Stimulated activated CD4-positive, alpha-beta T cell treated with anti-CD3 and anti-CD28 coated beads, Interleukin-1b, Interleukin-23, amount 100 ng/mL, for 1 hour (primary cell): Measurements from ENCODE around the gene PXN.
"Not testable (repeated sequence)": the region's sequence is repeated elsewhere in the genome, so short reads cannot be mapped to it uniquely, and the experiment has no call there.

Experiments used
- DNase-seq, 2 donors: peaks; one replicate each; pipeline ENCODE4 v3.0.0-alpha.2; 2020; ENCODE audit warnings: low read depth in 2 of 2

PXN gene

DNA sequence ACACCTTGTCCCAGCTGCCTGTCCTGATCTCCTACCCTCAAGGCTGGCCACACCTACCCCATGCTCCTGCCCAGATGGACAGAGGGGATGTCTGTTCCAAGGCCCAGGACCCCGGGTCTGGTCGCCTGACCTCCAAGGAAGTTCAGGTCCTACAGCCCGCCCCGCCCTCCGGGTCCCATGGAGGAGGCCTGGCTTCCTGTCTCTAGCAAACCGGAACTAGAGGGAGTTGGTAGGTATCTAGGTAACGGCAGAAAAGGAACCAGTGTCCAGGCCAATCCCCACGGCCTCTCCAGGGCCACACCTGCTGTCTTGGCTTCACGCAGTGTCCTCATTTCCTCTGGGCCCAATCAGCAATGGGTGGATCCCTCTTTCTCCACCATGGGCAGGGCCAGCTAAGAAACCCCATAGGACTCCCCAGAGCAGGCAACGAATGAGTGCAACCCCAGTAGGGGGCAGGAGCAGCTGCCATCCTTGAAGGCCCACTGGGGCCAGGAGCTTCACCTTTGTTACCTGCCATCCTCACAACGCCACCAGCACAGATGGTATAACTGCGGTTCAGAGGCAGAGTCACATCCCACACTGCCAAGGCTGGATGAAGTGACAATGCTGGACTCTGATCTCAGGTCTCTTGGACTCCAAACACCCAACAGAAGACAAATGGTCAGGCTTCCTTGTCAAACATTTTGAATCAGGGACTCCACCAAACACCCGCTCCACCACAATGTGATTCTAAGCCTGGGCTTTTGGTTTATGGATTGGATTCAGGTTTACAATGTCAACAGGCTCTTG lies 39.5 kb downstream of the PXN start:
- no peak for DNase-seq

DNA sequence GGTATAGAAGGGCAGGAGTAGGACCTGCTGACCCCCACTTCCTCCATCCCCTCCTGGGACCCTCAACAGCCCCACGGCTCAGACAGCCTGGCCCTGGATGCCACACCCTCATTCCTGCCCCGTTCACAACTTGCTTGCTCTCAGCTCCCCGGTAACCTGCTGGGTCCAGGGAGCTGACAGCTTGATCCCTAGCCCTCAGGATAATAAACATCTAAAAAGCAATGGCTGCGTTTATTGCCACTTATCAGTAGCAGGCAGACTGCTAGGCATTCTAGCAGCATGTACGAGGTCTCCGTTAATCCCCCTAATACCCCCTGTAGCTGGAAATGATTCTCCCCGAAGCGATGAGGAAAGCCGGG lies 40.4 kb downstream of the PXN start:
- DNase-seq, result no peak

GRCh38 chr12:120224304-120225199 lies 41.0 kb downstream of the PXN start:
- DNase-seq, result no peak

GRCh38 chr12:120223458-120224303 lies 41.8 kb downstream of the PXN start:
- DNase-seq, result no peak

GRCh38 chr12:120222288-120222832 lies 43.2 kb downstream of the PXN start:
- DNase-seq, result no peak

DNA sequence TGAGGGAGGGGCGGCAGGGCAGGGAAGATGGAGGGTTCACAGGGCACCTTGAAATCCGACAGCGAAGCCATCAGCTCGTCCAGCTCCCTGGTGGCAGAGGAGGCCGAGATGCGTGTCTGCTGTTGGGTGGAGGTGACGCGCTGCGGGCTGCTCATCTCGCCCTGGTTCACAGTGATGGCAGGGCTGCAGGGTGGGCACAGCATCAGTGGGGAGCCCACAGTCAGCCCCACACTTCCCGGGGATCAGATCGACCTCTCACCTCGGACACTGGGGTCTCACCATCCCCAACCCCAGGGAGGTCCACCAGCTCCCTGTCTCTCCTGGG lies 44.0 kb downstream of the PXN start:
- no peak for DNase-seq

DNA sequence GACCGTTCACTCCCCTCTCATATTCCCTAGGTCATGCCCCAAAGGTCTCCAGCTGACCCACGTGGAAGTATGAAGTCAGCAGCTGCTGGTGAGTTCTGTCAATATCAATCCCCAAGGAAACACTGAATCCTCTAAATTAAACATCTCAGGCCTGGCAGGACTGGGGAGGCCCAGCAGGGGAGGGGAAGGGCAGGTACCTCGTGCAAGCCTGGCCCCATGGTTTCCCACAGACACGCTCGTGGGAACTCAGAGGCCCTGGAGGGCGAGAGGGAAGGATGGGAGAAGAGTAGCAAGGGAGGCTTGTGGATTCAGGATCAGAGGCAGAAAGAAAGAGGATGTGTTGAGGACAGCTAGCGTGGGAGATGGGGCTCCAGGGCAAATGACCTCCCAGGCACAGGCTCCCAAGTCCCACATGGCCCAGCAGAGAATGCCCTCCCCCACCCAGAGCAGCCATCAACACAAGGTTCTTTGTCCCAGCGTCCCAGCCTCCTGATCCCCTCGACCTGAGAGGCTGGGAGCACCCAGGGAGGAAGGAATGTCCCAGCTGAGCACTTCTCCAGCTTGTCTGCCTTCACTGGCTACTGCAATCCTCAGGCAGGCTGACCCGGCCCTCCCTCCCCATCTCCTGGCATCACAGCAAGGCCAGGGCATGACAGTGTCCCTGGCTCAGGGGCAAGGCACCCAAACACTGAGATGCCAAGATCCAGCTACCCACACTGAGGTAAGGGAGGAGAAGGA lies 44.5 kb downstream of the PXN start:
- DNase-seq, result no peak

GRCh38 chr12:120218680-120219606 lies 46.6 kb downstream of the PXN start:
- DNase-seq, result no peak

GRCh38 chr12:120216742-120217605 lies 48.6 kb downstream of the PXN start:
- DNase-seq, result no peak

- no peak for DNase-seq
These were observed 49.5 kb downstream of the PXN start for GRCh38 chr12:120215766-120216735.

- no peak for DNase-seq
These were observed 50.2 kb downstream of the PXN start for GRCh38 chr12:120215357-120215735.

DNA sequence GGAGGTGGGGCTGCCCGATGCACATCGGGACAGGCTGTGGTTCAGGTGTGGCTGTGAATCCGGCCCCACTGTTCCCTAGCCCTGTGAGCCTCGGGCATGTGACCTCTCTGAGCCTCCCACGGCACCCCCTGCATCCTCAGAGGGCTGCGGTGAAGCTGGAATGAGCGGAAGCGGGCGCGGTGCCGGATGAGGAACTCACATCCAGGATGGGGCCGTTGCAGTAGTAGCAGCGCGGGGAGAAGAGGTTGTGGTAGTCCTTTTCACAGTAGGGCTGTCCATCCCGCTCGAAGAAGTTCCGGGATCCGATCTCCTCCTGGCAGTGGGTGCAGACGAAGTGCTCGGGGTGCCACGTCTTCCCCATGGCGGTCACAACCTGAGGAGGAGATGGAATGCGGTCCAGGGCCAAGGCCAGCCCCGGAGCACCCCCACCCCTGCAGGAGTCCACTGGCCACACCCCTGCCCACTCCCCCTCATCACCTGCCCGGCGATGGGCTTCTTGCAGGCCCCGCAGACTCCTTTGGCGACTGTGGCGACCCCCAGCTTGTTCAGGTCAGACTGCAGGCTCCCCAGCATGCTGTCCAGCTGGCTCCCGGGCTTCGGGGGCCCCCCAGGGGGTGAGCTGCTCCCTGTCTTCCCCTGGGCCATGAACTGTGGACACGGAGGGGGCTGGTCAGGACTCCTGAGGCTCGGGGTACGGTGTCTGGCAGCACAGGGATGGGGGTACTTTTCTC lies 50.7 kb downstream of the PXN start:
- DNase-seq, result no peak

DNA sequence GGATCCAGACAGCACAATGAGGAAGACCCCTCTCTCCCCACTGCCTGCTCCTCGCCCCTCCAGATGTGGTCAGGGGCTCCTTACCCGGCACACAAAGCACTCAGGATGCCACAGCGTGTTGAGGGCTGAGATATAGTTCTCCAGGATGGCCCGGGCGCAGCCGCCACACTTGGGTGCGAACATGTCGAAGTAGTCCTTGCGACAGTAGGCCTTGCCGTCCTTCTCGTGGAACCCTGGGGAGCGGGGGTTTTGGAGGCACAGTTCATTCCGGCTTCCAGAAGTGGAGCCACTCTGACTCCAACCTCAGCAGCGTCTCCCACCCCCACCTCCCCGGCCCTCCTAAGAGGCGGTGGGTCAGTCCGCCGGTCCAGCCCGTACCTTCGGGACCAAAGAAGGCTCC lies 51.8 kb downstream of the PXN start:
- no peak for DNase-seq

- not testable (repeated sequence) for DNase-seq
These were observed 52.3 kb downstream of the PXN start for GRCh38 chr12:120213182-120213581.

GRCh38 chr12:120212301-120212700 lies 53.2 kb downstream of the PXN start:
- no peak for DNase-seq

- no peak for DNase-seq
These were observed 53.6 kb downstream of the PXN start for GRCh38 chr12:120211904-120212283.

- DNase-seq, result no peak
These were observed 54.2 kb downstream of the PXN start for GRCh38 chr12:120211243-120211903.
